Upper lobe of left lung (tissue), 6 donors: ENCODE measurements around the gene FAM171A1. TPM values are rescaled to one million over a fixed set of nuclear protein-coding genes. Genes with fewer than 3 reads are reported as not detected.
A peak's percentile ranks its signal among the peaks of the same experiment; 100 is the strongest.
"Not testable (repeated sequence)": the region's sequence is repeated elsewhere in the genome, so short reads cannot be mapped to it uniquely, and the experiment has no call there.

ENCODE experiments used
- ATAC-seq, 2 donors: fragments of 200-7000 bp; cut with Tn5 transposase; one replicate each; pipeline ENCODE4 v1.9.1; 2022; ENCODE audit warnings: mild to moderate bottlenecking in 2 of 2, moderate library complexity in 2 of 2; ENCODE audit not compliant: low FRiP score in 2 of 2
- DNase-seq, 2 donors: peaks; one replicate each; pipeline ENCODE4 v3.0.0-alpha.2; 2019 to 2020
- H3K27ac ChIP-seq, 4 donors: fragments of 200-600 bp; sonication (generic); one replicate each; pipeline ENCODE4 v1.5.1; 2016 to 2019
- H3K27me3 ChIP-seq, 4 donors: fragments of 200-600 bp; sonication (generic); one replicate each; pipeline ENCODE4 v1.5.1; 2017 to 2019
- H3K36me3 ChIP-seq, 4 donors: fragments of 200-600 bp; sonication (generic); one replicate each; pipeline ENCODE4 v1.5.1; 2016 to 2019
- H3K4me1 ChIP-seq, 4 donors: fragments of 200-600 bp; sonication (generic); one replicate each; pipeline ENCODE4 v1.5.1; 2018 to 2019
- H3K4me3 ChIP-seq, 4 donors: fragments of 200-600 bp; sonication (generic); one replicate each; pipeline ENCODE4 v1.5.1; 2017 to 2019; ENCODE audit warnings: mild to moderate bottlenecking in 2 of 4, moderate library complexity in 1 of 4
- H3K9me3 ChIP-seq, 4 donors: fragments of 200-600 bp; sonication (generic); one replicate each; pipeline ENCODE4 v1.5.1; 2018 to 2019
- CTCF ChIP-seq, 6 experiments: fragments of 450-650 bp in 4 of 6; fragments of 200-600 bp in 2 of 6; sonication (generic) in 2 of 6; IDR thresholded peaks; one replicate each; pipeline ENCODE4 v1.5.1; 2016 to 2019; ENCODE audit warnings: antibody characterized with exemption in 6 of 6
- EP300 ChIP-seq, 4 donors: sonication (generic); formaldehyde crosslinking; IDR thresholded peaks; one replicate each; pipeline ENCODE4 v1.5.1; 2017; ENCODE audit warnings: antibody characterized with exemption in 4 of 4, control low read depth in 2 of 4
- POLR2A ChIP-seq, 4 donors: fragments of 450-650 bp; IDR thresholded peaks; one replicate each; pipeline ENCODE4 v1.5.1; 2016 to 2017; ENCODE audit warnings: antibody characterized with exemption in 4 of 4, mild to moderate bottlenecking in 2 of 4
- POLR2AphosphoS5 ChIP-seq, 2 donors: sonication (generic); formaldehyde crosslinking; IDR thresholded peaks; one replicate each; pipeline ENCODE4 v1.5.1; 2017; ENCODE audit warnings: antibody characterized with exemption in 2 of 2
- WGBS, 2 donors: methylation state at CpG; one replicate each; pipeline ENCODE4 v1.1.5; 2017 to 2018; 5-methylcytosine and 5-hydroxymethylcytosine counted together
- total RNA-seq, 6 donors: library from RNA; depleted of rRNA in 4 of 6; stranded (reverse); fragments of >200 nt in 4 of 6; gene quantifications; one replicate each; pipeline versions ENCODE4 v1.1.0 to v1.2.1, GENCODE V29; 2016 to 2021
- donor health status: DM: no; HTN: no; CAD: no; lungs with moderate emphysema.
- donor health status: DM: no; HTN: yes; CAD: no; lungs with severe emphysema.

FAM171A1 gene
- total RNA-seq, 6 donors from 2014 or later: 3.7 to 19.4 (median 7.2) TPM

GRCh38 chr10:15305634-15306033, 65.5 kb downstream of the FAM171A1 start:
- Histone ChIP-seq H3K4me1 (no peaks in the 10 kb centered on the region), H3K27ac (no peak overlapping the region), H3K9me3 (no peaks in the 10 kb centered on the region), H3K36me3 (no peaks in the 10 kb centered on the region), H3K27me3 (no peaks in the 10 kb centered on the region), H3K4me3 (no peak overlapping the region)
- no peak for ATAC-seq
- no peak for DNase-seq
- WGBS, 2 donors: 89 to 90% methylated on average over 6 of the region's 6 CpGs
- TF ChIP-seq CTCF (IDR thresholded peaks at IDR 0.05) (no peak), POLR2AphosphoS5 (IDR thresholded peaks at IDR 0.05) (no peak), EP300 (IDR thresholded peaks at IDR 0.05) (no peak), POLR2A (IDR thresholded peaks at IDR 0.05) (no peak)

- DNase-seq: no peak
- TF ChIP-seq EP300 (IDR thresholded peaks at IDR 0.05) (no peak), CTCF (IDR thresholded peaks at IDR 0.05) (no peak), POLR2A (IDR thresholded peaks at IDR 0.05) (no peak), POLR2AphosphoS5 (IDR thresholded peaks at IDR 0.05) (no peak)
- H3K9me3 ChIP-seq: no peaks in the 10 kb centered on the region
- no peaks in the 10 kb centered on the region for H3K36me3 ChIP-seq
- H3K27me3 ChIP-seq: no peaks in the 10 kb centered on the region
- H3K4me3 ChIP-seq: no peak overlapping the region
- no peak for ATAC-seq
- WGBS, 2 donors: 93 to 96% methylated on average over 2 of the region's 2 CpGs
- no peak overlapping the region for H3K27ac ChIP-seq
- no peaks in the 10 kb centered on the region for H3K4me1 ChIP-seq
These were observed 65.9 kb downstream of the FAM171A1 start for GRCh38 chr10:15305161-15305560.

- WGBS, 2 donors: 93 to 98% methylated on average over 15 of the region's 15 CpGs
- not testable (repeated sequence) for H3K36me3 ChIP-seq, H3K9me3 ChIP-seq, H3K4me1 ChIP-seq, H3K27me3 ChIP-seq, ATAC-seq, H3K27ac ChIP-seq, H3K4me3 ChIP-seq
- peak in 1 of 2 donors; percentile 31 for DNase-seq
These were observed 68.7 kb downstream of the FAM171A1 start for GRCh38 chr10:15302188-15302956.

- H3K36me3 ChIP-seq: no peaks in the 10 kb centered on the region
- ATAC-seq (peak in 1 of 2 donors; percentile 67), DNase-seq (no peak)
- no peak overlapping the region for H3K4me3 ChIP-seq
- H3K27ac ChIP-seq: no peak overlapping the region
- H3K4me1 ChIP-seq: peaks cover 0 to 3% (median 0%) of the 10 kb centered on the region in 4 donors
- H3K9me3 ChIP-seq: no peaks in the 10 kb centered on the region
- 80 to 87% methylated on average over 4 of the region's 4 CpGs for WGBS, 2 donors
- H3K27me3 ChIP-seq: no peaks in the 10 kb centered on the region
- TF ChIP-seq CTCF (IDR thresholded peaks at IDR 0.05) (no peak), EP300 (IDR thresholded peaks at IDR 0.05) (no peak), POLR2A (IDR thresholded peaks at IDR 0.05) (no peak), POLR2AphosphoS5 (IDR thresholded peaks at IDR 0.05) (no peak)
These were observed 70.4 kb downstream of the FAM171A1 start for GRCh38 chr10:15300697-15301096.

- no peak for TF ChIP-seq POLR2AphosphoS5 (IDR thresholded peaks at IDR 0.05)
- no peak for TF ChIP-seq CTCF (IDR thresholded peaks at IDR 0.05)
- no peak for TF ChIP-seq EP300 (IDR thresholded peaks at IDR 0.05)
- TF ChIP-seq POLR2A (IDR thresholded peaks at IDR 0.05): no peak
- Histone ChIP-seq H3K36me3 (no peaks in the 10 kb centered on the region), H3K27me3 (no peaks in the 10 kb centered on the region), H3K4me1 (peaks cover 0 to 4% (median 0%) of the 10 kb centered on the region in 4 donors), H3K9me3 (no peaks in the 10 kb centered on the region), H3K4me3 (no peak overlapping the region), H3K27ac (no peak overlapping the region)
- no peak for ATAC-seq
- WGBS, 2 donors: 82 to 89% methylated on average over 2 of the region's 2 CpGs
- no peak for DNase-seq
These were observed 70.9 kb downstream of the FAM171A1 start for GRCh38 chr10:15300145-15300544.
